ENCODE results near the gene FRMPD4.
"Not testable (repeated sequence)": the region's sequence is repeated elsewhere in the genome, so short reads cannot be mapped to it uniquely, and the experiment has no call there.

Gene FRMPD4

GRCh38 chrX:12446342-12447075 is 308.2 kb downstream of the FRMPD4 start:
- no peak for DNase-seq

GRCh38 chrX:12447448-12448064 is 309.3 kb downstream of the FRMPD4 start:
- DNase-seq: no peak

- DNase-seq: no peak
Measured at GRCh38 chrX:12452268-12452667, 314.0 kb downstream of the FRMPD4 start.

GRCh38 chrX:12460929-12461328 is 322.7 kb downstream of the FRMPD4 start:
- no peak for DNase-seq

GRCh38 chrX:12463052-12463451 is 324.8 kb downstream of the FRMPD4 start:
- DNase-seq: no peak

GRCh38 chrX:12463873-12464272 is 325.6 kb downstream of the FRMPD4 start:
- DNase-seq: no peak

GRCh38 chrX:12467321-12467720 is 329.0 kb downstream of the FRMPD4 start:
- DNase-seq: no peak

- no peak for DNase-seq
Measured at GRCh38 chrX:12469296-12469695, 331.0 kb downstream of the FRMPD4 start.

GRCh38 chrX:12471061-12471460 is 332.8 kb downstream of the FRMPD4 start:
- no peak for DNase-seq

GRCh38 chrX:12480956-12481355 is 342.7 kb downstream of the FRMPD4 start:
- no peak for DNase-seq

- DNase-seq: no peak
Measured at GRCh38 chrX:12488220-12488619, 349.9 kb downstream of the FRMPD4 start.

- no peak for DNase-seq
Measured at GRCh38 chrX:12488771-12489170, 350.5 kb downstream of the FRMPD4 start.

GRCh38 chrX:12489341-12489740 is 351.1 kb downstream of the FRMPD4 start:
- no peak for DNase-seq

- DNase-seq: no peak
Measured at GRCh38 chrX:12494400-12495138, 356.3 kb downstream of the FRMPD4 start.

- DNase-seq: no peak
Measured at GRCh38 chrX:12496343-12496742, 358.1 kb downstream of the FRMPD4 start.

- no peak for DNase-seq
Measured at GRCh38 chrX:12497832-12498591, 359.7 kb downstream of the FRMPD4 start.

GRCh38 chrX:12505127-12505526 is 366.9 kb downstream of the FRMPD4 start:
- DNase-seq: no peak

GRCh38 chrX:12515384-12515783 is 377.1 kb downstream of the FRMPD4 start:
- not testable (repeated sequence) for DNase-seq

GRCh38 chrX:12526306-12526705 is 388.0 kb downstream of the FRMPD4 start:
- DNase-seq: no peak

GRCh38 chrX:12538096-12538495 is 399.8 kb downstream of the FRMPD4 start:
- DNase-seq: not testable (repeated sequence)

GRCh38 chrX:12542251-12542650 is 404.0 kb downstream of the FRMPD4 start:
- DNase-seq: not testable (repeated sequence)

GRCh38 chrX:12548341-12548740 is 410.1 kb downstream of the FRMPD4 start:
- no peak for DNase-seq

- DNase-seq: no peak
Measured at GRCh38 chrX:12548746-12549145, 410.5 kb downstream of the FRMPD4 start.

Measured in NCI-H446 treated with DMSO at 0.1 percent for 48 hours (cell line).